Testis (tissue), 3 donors: Measurements from ENCODE around the gene TMEM238. TPM values are rescaled to one million over a fixed set of nuclear protein-coding genes. Genes with fewer than 3 reads are reported as not detected.

ENCODE experiments used
- DNase-seq: peaks from one replicate; pipeline ENCODE4 v3.0.0-alpha.2; 2019
- H3K27ac ChIP-seq, 2 donors: fragments of 200-600 bp; sonication (generic); one replicate each; pipeline ENCODE4 v1.5.1; 2019
- H3K27me3 ChIP-seq: fragments of 200-600 bp; sonication (generic); one replicate; pipeline ENCODE4 v1.5.1; 2019
- H3K36me3 ChIP-seq: fragments of 200-600 bp; sonication (generic); one replicate; pipeline ENCODE4 v1.5.1; 2017; ENCODE audit warnings: low read depth; ENCODE audit errors: missing control alignments
- H3K4me1 ChIP-seq: fragments of 200-600 bp; sonication (generic); one replicate; pipeline ENCODE4 v1.5.1; 2019
- H3K4me3 ChIP-seq, 2 donors: fragments of 200-600 bp; sonication (generic); one replicate each; pipeline ENCODE4 v1.5.1; 2017 to 2019
- H3K9me3 ChIP-seq: fragments of 200-600 bp; sonication (generic); one replicate; pipeline ENCODE4 v1.5.1; 2017
- CTCF ChIP-seq, 3 experiments: fragments of 450-650 bp in 2 of 3; fragments of 200-600 bp in 1 of 3; sonication (generic) in 1 of 3; IDR thresholded peaks; one replicate each; pipeline ENCODE4 v1.5.1; 2016 to 2019; ENCODE audit warnings: antibody characterized with exemption in 3 of 3, mild to moderate bottlenecking in 2 of 3, moderate library complexity in 1 of 3
- POLR2A ChIP-seq: fragments of 450-650 bp; IDR thresholded peaks from one replicate; pipeline ENCODE4 v1.6.1; 2017; ENCODE audit warnings: antibody characterized with exemption, mild to moderate bottlenecking, moderate library complexity
- WGBS, 2 donors: methylation state at CpG; one replicate each; pipeline ENCODE4 v1.1.5; 2018; 5-methylcytosine and 5-hydroxymethylcytosine counted together
- intact Hi-C: fragments of 100-400 bp; cut with DNase I; formaldehyde crosslinking; loops from one replicate; pipeline ENCODE4 v1.15.1; 2023; ENCODE audit warnings: low total_unique reads
- polyA plus RNA-seq: library from polyadenylated mRNA; stranded (reverse); fragments of 350-450 nt; fragmentation: Illumina TruSeq; extraction: RNeasy Lipid Tissue Mini Kit (QIAGEN cat#74804); gene quantifications from one replicate; pipeline ENCODE4 v1.2.3, GENCODE V29; 2014; ENCODE audit warnings: low read depth, low replicate concordance; ENCODE audit not compliant: insufficient read depth
- total RNA-seq, 2 donors: library from RNA; depleted of rRNA; stranded (reverse); fragments of >200 nt; gene quantifications; one replicate each; pipeline ENCODE4 v1.2.3, GENCODE V29; 2016

TMEM238 gene
- total and polyA plus RNA-seq, 3 donors from 2014 or later = 0.91 to 6.4 (median 1.7) TPM

GRCh38 chr19:55373306-55373992 is 10.6 kb downstream of the TMEM238 start:
- intact Hi-C loops = no loop called here

GRCh38 chr19:55372316-55373081 is 11.6 kb downstream of the TMEM238 start:
- H3K4me1 ChIP-seq = peaks cover 6% of the 10 kb centered on the region
- no peak overlapping the region for H3K4me3 ChIP-seq
- H3K27ac ChIP-seq = no peak overlapping the region
- H3K27me3 ChIP-seq = no peaks in the 10 kb centered on the region
- H3K36me3 ChIP-seq = no peaks in the 10 kb centered on the region
- WGBS, 2 donors = 52 to 65% methylated on average over 18 to 24 of the region's 24 CpGs
- DNase-seq = no peak
- intact Hi-C loops = no loop called here
- TF ChIP-seq CTCF (IDR thresholded peaks at IDR 0.05) = no peak
- TF ChIP-seq POLR2A = no peak
- H3K9me3 ChIP-seq = no peaks in the 10 kb centered on the region

More at GRCh38 chr19:55373306-55373992, 10.6 kb downstream of the TMEM238 start:
- peaks cover 6% of the 10 kb centered on the region for H3K4me1 ChIP-seq
- TF ChIP-seq POLR2A (no peak), CTCF (IDR thresholded peaks at IDR 0.05) (no peak)
- no peaks in the 10 kb centered on the region for H3K9me3 ChIP-seq
- no peaks in the 10 kb centered on the region for H3K27me3 ChIP-seq
- H3K36me3 ChIP-seq = no peaks in the 10 kb centered on the region
- H3K27ac ChIP-seq = no peak overlapping the region
- 63 to 81% methylated on average over 8 to 9 of the region's 9 CpGs for WGBS, 2 donors
- no peak overlapping the region for H3K4me3 ChIP-seq
- DNase-seq = no peak

- Histone ChIP-seq H3K9me3 (no peaks in the 10 kb centered on the region), H3K27ac (no peak within 1 kb of the TSS), H3K27me3 (no peaks in the 10 kb centered on the region), H3K36me3 (no peaks in the 10 kb centered on the region), H3K4me1 (peaks cover 6% of the 10 kb centered on the region), H3K4me3 (peak within 1 kb of the TSS; percentile 26 to 32)
- 11 to 15% methylated on average over 18 to 30 of the region's 32 CpGs for WGBS, 2 donors
- TF ChIP-seq CTCF (IDR thresholded peaks at IDR 0.05) = no peak
- no peak for TF ChIP-seq POLR2A
- DNase-seq = no peak
- intact Hi-C loops = no loop called here
These were observed 13.6 kb downstream of the TMEM238 start, which contains the start of gene IL11 for GRCh38 chr19:55370305-55370988. IL11 (minus strand) TSS chr19:55370463; CDS start chr19:55370310, 153 bp downstream.

- 2 to 4% methylated on average over 9 to 45 of the region's 59 CpGs for whole genome bisulfite sequencing, 2 donors
- Histone ChIP-seq H3K27me3 (no peaks in the 10 kb centered on the region), H3K4me3 (peak overlapping the region; percentile 26 to 32), H3K36me3 (no peaks in the 10 kb centered on the region), H3K27ac (no peak overlapping the region), H3K9me3 (no peaks in the 10 kb centered on the region), H3K4me1 (peaks cover 6% of the 10 kb centered on the region)
- intact Hi-C loops = no loop called here
- peak; percentile 50 for DNase-seq
- TF ChIP-seq POLR2A (no peak), CTCF (IDR thresholded peaks at IDR 0.05) (no peak)
These were observed 14.3 kb downstream of the TMEM238 start for GRCh38 chr19:55369653-55370304.
